Stimulated activated naive B cell treated with anti-CD40 and anti-IgM and Interleukin-4, amounts not matched to agents 10 μg/mL and 1 μg/mL and 100 μg/mL, for 72 hours (primary cell): ENCODE data around the gene ASAH2B.
A peak's percentile ranks its signal among the peaks of the same experiment; 100 is the strongest.
"Not testable (repeated sequence)": the region's sequence is repeated elsewhere in the genome, so short reads cannot be mapped to it uniquely, and the experiment has no call there.

ENCODE experiments used
- ATAC-seq, 2 donors: fragments of 150-1000 bp; cut with Tn5 transposase; replicated peaks; 2 replicates each; pipeline ENCODE4 v1.10.0; 2021; ENCODE audit warnings: moderate library complexity in 1 of 2
- DNase-seq: peaks from one replicate; pipeline ENCODE4 v3.0.0; 2021
- H3K27ac Mint-ChIP-seq: one replicate; pipeline ENCODE4 v1.8.0; 2022; ENCODE audit warnings: mild to moderate bottlenecking, mixed read lengths
- H3K27me3 Mint-ChIP-seq, 2 donors: one replicate each; pipeline ENCODE4 v1.8.0; 2022; ENCODE audit warnings: mixed read lengths in 2 of 2
- H3K36me3 Mint-ChIP-seq, 2 donors: one replicate each; pipeline ENCODE4 v1.8.0; 2022; ENCODE audit warnings: mixed read lengths in 2 of 2, mild to moderate bottlenecking in 1 of 2
- H3K4me1 Mint-ChIP-seq, 2 donors: one replicate each; pipeline ENCODE4 v1.8.0; 2022; ENCODE audit warnings: mixed read lengths in 2 of 2, mild to moderate bottlenecking in 1 of 2
- H3K4me3 Mint-ChIP-seq, 2 donors: one replicate each; pipeline ENCODE4 v1.8.0; 2022; ENCODE audit warnings: mild to moderate bottlenecking in 2 of 2, mixed read lengths in 2 of 2, moderate library complexity in 1 of 2
- H3K9me3 Mint-ChIP-seq, 2 donors: one replicate each; pipeline ENCODE4 v1.8.0; 2022; ENCODE audit warnings: mixed read lengths in 2 of 2, mild to moderate bottlenecking in 1 of 2

Gene ASAH2B

GRCh38 chr10:50739618-50740292 is at the start of gene ASAH2B:
ASAH2B (plus strand) TSS chr10:50739936; CDS start chr10:50745131, 5,195 bp downstream.
- DNase-seq: peak; percentile 74
- Mint-ChIP-seq H3K4me3 (peak within 1 kb of the TSS; percentile 92 to 97), H3K9me3 (no peaks in the 10 kb centered on the region), H3K4me1 (peaks cover 13 to 16% of the 10 kb centered on the region in 2 donors), H3K27ac (peak within 1 kb of the TSS; percentile 89), H3K27me3 (peaks cover 15 to 17% of the 10 kb centered on the region in 2 donors), H3K36me3 (no peaks in the 10 kb centered on the region)
- peak; percentile 90 for ATAC-seq

DNA sequence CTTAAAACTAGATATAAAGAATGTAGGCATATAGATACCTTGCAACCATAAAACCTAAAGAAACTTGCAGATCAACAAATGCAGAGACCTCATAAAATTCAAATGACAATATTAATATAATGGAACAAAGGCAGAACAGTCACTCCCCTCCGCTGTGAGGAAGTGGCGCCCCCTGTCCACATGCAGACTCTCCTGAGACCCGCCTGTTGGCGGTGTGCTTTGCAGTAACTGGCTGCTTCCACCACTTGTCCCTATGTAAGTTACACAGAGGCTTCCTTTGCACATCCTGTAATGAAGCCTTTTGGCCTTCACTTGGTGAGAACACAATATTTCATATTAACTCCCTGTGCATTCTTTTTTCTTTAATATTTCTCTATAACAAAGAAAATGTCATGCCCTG is 41.9 kb upstream of the ASAH2B start:
- H3K9me3 Mint-ChIP-seq, DNase-seq, H3K4me1 Mint-ChIP-seq, ATAC-seq, H3K27me3 Mint-ChIP-seq, H3K4me3 Mint-ChIP-seq, H3K36me3 Mint-ChIP-seq, H3K27ac Mint-ChIP-seq: not testable (repeated sequence)

DNA sequence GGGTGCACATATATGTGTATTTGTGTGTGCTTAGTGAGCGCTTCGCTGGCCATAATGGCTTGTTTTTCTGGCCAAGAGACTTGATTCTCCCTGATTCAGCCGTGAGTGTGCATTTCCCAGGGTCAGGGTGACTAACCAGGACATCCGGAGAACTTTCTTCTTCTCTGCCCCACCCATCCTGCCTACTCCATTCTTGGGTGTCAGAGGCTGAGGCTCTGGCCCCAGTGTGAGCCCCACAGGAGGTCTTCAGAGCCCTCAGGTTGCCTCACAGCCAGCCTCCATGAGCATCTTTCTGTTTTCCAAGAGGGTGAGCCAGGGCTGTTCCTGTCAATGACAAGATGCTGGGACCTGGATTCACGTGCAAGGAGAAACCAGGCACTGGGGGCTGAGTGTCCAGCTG is 37.8 kb upstream of the ASAH2B start:
- not testable (repeated sequence) for DNase-seq, H3K9me3 Mint-ChIP-seq, H3K27me3 Mint-ChIP-seq, H3K36me3 Mint-ChIP-seq, H3K4me3 Mint-ChIP-seq, H3K27ac Mint-ChIP-seq, ATAC-seq, H3K4me1 Mint-ChIP-seq

- H3K27me3 Mint-ChIP-seq, ATAC-seq, H3K27ac Mint-ChIP-seq, H3K9me3 Mint-ChIP-seq, H3K36me3 Mint-ChIP-seq, H3K4me3 Mint-ChIP-seq, DNase-seq, H3K4me1 Mint-ChIP-seq: not testable (repeated sequence)
These were observed 36.7 kb upstream of the ASAH2B start for GRCh38 chr10:50702997-50703396.

GRCh38 chr10:50704436-50705079 is 35.2 kb upstream of the ASAH2B start:
- not testable (repeated sequence) for H3K36me3 Mint-ChIP-seq, DNase-seq

GRCh38 chr10:50706006-50706405 is 33.7 kb upstream of the ASAH2B start:
- not testable (repeated sequence) for H3K27me3 Mint-ChIP-seq, DNase-seq, H3K4me1 Mint-ChIP-seq, H3K27ac Mint-ChIP-seq, ATAC-seq, H3K9me3 Mint-ChIP-seq, H3K4me3 Mint-ChIP-seq, H3K36me3 Mint-ChIP-seq

More at GRCh38 chr10:50704436-50705079, 35.2 kb upstream of the ASAH2B start:
- not testable (repeated sequence) for H3K4me3 Mint-ChIP-seq, H3K9me3 Mint-ChIP-seq, H3K27me3 Mint-ChIP-seq, H3K4me1 Mint-ChIP-seq, H3K27ac Mint-ChIP-seq
- ATAC-seq: peak in 1 of 2 donors; percentile 34

- not testable (repeated sequence) for H3K27me3 Mint-ChIP-seq, DNase-seq, H3K36me3 Mint-ChIP-seq, ATAC-seq, H3K4me1 Mint-ChIP-seq, H3K27ac Mint-ChIP-seq, H3K9me3 Mint-ChIP-seq, H3K4me3 Mint-ChIP-seq
These were observed 29.5 kb upstream of the ASAH2B start for GRCh38 chr10:50710241-50710640.

DNA sequence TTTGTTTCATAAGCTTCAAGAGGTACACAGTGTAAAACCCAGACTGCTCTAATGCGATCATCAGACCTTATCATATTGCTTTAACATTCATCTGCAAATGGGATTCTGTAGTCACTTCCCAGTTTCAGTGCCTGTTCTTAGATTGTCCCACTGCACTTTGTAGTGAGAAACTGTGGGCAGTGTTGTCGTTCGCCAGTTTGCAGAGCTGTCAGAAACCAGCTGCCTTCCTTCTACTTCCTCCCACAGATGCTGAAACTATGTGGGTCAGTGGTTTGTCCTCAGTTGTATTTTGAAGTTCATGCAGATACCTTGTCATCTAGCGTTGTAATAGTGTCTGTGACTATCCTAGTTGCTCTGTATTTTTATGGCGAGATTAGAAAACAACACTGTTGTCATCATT is 15.9 kb upstream of the ASAH2B start:
- not testable (repeated sequence) for H3K4me1 Mint-ChIP-seq, H3K4me3 Mint-ChIP-seq, H3K9me3 Mint-ChIP-seq, H3K27ac Mint-ChIP-seq, H3K36me3 Mint-ChIP-seq
- peaks cover 17 to 44% of the 10 kb centered on the region in 2 donors for H3K27me3 Mint-ChIP-seq
- DNase-seq (peak; percentile 5), ATAC-seq (peak; percentile 88)

- H3K4me1 Mint-ChIP-seq, ATAC-seq, H3K4me3 Mint-ChIP-seq, H3K27ac Mint-ChIP-seq, H3K9me3 Mint-ChIP-seq, H3K36me3 Mint-ChIP-seq, DNase-seq: not testable (repeated sequence)
- peaks cover 24 to 37% of the 10 kb centered on the region in 2 donors for H3K27me3 Mint-ChIP-seq
These were observed 11.6 kb upstream of the ASAH2B start for GRCh38 chr10:50728112-50728511.

DNA sequence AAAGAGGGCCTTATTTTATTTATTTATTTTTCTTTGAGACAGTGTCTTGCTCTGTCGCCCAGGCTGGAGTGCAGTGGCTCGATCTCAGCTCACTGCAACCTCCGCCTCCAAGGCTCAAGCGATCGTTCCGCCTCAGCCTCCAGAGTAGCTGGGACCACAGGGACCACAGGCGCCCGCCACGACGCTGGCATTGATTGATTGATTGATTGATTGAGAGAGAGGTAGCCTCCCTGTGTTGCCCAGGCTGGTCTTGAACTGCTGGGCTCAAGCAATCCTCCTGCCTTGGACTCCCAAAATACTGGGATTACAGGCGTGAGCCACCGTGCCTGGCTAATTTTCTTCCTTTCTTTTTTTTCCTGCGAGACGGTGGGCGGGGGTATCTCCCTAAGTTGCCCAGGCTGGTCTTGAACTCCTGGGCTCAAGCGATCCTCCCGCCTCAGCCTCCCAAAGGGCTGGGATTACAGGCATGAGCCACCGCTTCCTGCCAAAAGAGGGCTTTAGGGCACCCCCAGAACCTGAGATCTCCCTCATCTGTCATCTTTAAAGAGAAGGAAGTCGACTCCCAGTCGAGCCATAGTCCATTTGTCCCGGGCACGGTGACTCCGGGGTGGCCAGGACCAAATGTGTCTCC is 634 bp upstream of the ASAH2B start:
- DNase-seq, H3K36me3 Mint-ChIP-seq, ATAC-seq, H3K9me3 Mint-ChIP-seq: not testable (repeated sequence)
- H3K27me3 Mint-ChIP-seq: peaks cover 22 to 23% of the 10 kb centered on the region in 2 donors
- H3K27ac Mint-ChIP-seq: peak overlapping the region; percentile 89
- peaks cover 13 to 16% of the 10 kb centered on the region in 2 donors for H3K4me1 Mint-ChIP-seq
- H3K4me3 Mint-ChIP-seq: peak overlapping the region; percentile 92 to 97

DNA sequence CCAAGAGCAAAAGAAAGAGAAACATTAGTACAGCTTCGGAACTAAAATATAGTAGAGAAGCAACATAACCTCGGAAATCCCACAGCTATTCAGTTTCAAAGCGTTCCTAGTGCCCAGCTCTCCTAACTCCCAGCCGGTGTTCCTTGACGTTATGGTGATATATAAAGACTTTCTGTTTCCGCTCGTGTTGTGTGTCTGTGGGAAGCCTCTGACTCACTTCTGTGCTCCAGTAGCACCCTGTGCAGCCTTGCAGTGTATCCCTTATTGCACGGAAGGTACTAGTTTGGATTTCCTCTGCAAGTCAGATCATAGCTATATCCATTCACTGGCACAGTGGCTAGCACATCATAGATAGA is 535 bp downstream of the ASAH2B start:
- DNase-seq (no peak), ATAC-seq (peak; percentile 53 to 68)
- Mint-ChIP-seq H3K27ac (peak overlapping the region; percentile 89), H3K4me3 (peak overlapping the region; percentile 92 to 97), H3K4me1 (peaks cover 13 to 16% of the 10 kb centered on the region in 2 donors), H3K27me3 (peaks cover 14 to 17% of the 10 kb centered on the region in 2 donors), H3K36me3 (no peaks in the 10 kb centered on the region), H3K9me3 (no peaks in the 10 kb centered on the region)

GRCh38 chr10:50742820-50743219 is 3.1 kb downstream of the ASAH2B start:
- not testable (repeated sequence) for H3K9me3 Mint-ChIP-seq, H3K4me3 Mint-ChIP-seq, ATAC-seq, H3K27ac Mint-ChIP-seq, H3K27me3 Mint-ChIP-seq, H3K36me3 Mint-ChIP-seq, DNase-seq
- peaks cover 13 to 16% of the 10 kb centered on the region in 2 donors for H3K4me1 Mint-ChIP-seq

GRCh38 chr10:50766774-50767513 is 27.2 kb downstream of the ASAH2B start:
- not testable (repeated sequence) for H3K4me1 Mint-ChIP-seq, H3K9me3 Mint-ChIP-seq, ATAC-seq, H3K27ac Mint-ChIP-seq, H3K36me3 Mint-ChIP-seq, DNase-seq, H3K4me3 Mint-ChIP-seq, H3K27me3 Mint-ChIP-seq

DNA sequence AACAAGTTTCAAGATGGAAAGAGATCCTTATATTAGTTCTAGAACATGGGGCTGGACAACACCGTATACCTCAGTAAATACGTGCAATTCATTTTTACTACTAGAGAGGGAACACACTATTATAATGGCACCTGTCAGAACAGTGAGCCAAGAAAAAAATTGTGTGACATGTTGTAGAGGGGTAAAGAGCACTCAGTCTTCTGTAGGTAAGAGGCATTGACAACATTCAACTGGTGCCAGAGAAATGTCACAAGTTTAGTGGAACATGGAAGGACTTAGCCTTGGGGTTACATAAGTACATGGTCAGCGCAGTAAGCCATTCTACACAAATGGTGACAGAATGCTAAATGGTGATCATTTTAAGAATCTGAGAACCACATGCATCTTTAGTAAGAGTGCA is 32.3 kb downstream of the ASAH2B start:
- ATAC-seq, H3K9me3 Mint-ChIP-seq, H3K27ac Mint-ChIP-seq, H3K36me3 Mint-ChIP-seq, H3K27me3 Mint-ChIP-seq, DNase-seq, H3K4me3 Mint-ChIP-seq, H3K4me1 Mint-ChIP-seq: not testable (repeated sequence)
